Activated CD4-positive, alpha-beta T cell treated with anti-CD3 and anti-CD28 coated beads, Interleukin-2, Interleukin-4, amounts not matched to agents 100 ng/mL and 50 ng/mL, durations not matched to agents 16 hours and 8 hours (primary cell): ENCODE measurements around the gene PSD4.

Experiments
- DNase-seq: peaks from one replicate; pipeline ENCODE4 v3.0.0-alpha.2; 2020; ENCODE audit warnings: low spot score

PSD4 gene

DNA sequence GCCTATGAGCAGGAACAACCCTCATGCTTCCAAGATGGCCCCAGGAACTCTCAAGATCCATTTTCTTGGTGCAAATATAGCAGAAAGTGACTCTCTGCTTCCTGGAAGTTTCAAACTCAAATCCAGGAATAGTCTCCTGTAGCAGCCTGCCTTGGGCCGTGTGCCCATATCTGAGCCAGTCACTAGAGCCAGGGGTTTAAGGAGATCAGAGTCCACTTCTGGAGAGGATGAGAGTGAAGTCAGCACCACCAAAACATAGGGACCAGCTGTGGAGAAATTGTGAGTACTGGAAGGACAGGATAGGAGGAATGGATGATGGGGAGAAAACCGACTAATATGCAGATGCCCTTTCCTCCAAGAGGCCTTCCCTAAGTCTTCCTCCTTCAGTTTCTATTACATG, 33.2 kb downstream of the PSD4 start:
- no peak for DNase-seq

DNA sequence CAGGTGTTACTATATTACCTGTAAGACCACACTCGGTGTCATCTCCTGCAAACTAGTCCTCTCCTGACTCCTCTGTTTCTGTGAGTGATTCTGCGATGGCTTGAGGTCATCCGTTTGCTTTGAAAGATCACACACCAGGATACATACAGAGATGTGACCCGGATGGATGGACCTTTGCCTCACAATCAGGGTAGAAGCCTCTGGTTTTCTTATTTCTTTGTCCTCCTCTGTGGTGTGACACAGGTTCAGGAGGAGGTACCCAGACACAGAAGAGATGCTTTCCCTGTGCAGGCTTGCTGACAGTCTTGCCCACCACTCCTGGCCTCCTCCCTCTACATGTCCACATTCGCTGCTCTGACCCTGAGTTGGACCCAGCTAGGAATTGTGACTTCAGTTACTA, 34.6 kb downstream of the PSD4 start:
- DNase-seq: no peak

DNA sequence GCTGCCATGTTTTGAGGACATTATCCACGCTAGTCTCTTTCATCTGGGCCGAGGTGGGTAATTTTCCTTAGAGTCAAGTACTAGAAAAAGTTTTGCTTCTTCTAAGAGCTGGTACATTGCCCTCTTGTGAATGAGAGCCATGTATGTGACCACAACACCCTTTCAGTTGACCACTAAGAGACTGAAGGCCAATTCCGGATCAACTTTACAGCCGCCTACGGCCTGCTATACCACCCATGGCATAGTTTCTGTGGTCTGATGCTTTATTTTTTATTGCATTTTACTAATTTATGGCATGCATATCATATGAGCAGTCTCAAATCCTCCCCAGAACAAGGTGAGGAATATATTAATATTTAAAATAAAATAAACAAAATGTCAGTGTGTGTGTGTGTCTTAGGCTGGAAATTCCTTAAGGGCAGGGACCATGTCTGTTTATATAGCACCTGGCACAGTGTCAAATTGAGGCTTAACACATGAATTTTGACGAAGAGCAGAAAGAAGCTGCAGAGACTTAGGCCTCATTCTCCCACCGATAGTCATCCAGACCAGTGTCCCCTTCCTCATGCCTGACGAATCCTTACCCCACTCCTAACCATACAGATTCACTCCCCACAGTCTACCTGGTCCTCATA, 35.4 kb downstream of the PSD4 start:
- DNase-seq: no peak

DNA sequence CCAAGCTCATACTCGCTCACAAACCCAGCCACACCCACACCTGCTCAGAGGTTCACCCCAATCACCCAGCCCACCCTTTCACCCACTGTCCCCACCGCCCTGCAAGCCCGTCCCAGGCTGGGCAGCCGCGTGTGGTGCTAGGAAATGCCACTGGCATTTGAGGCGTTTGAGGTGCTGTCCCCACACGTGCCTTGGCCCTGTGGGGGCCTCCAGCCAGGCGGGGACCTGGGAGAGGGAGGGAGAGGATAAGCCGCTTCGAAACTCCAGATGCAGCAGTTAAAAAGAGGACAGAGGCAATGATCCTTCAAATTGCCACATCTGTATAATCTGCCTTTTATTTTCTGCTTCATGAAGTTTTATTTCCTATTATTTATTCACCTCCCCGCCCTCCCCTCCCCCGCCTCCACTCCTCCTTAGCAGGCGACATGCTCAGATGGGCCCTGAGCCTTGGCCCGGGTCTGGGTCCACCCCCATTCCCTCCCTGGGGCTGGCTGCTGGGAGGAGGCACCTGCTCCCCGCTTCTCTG, 35.9 kb downstream of the PSD4 start:
- DNase-seq: no peak

DNA sequence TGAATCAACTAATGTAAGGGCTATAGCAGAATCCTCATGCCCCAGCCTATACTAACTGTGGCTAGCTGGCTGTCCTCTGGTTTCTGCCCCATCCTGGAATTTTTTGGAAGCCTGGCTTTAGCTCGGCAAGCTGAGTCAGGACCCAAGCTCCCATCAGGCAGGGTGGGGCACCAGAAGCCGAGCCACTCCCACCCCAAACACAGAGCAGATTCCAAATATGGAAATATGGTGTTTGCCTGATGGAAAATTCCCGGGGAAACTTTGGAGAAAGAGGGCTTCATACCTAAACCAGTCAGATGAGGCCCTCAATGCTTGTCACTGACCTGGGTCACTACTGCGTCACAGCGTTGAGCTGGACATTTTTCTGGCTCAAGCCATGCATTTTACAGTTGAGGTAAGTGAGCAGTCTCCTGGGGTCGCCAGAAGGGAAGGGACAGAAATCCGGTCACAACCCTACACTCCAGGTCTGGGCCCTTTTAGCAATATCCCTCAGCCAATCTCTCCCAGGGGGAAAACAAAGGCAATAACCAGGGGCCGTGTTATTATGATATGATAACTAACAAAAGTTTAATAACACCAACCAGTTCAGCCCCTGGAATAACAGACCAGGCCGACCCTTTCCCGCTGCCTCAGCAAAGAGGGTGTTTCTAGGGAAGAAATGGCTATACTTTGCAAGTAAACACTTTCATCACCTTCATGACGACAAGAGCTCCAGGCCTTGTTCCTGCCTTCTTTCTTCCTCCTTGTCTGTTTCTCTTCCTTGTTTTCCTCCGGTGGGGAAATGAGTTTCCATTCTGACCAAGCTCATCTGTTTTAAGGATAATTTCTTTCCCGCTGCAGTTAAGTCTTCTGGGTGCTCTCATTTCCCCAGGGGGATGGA, 37.7 kb downstream of the PSD4 start:
- no peak for DNase-seq

DNA sequence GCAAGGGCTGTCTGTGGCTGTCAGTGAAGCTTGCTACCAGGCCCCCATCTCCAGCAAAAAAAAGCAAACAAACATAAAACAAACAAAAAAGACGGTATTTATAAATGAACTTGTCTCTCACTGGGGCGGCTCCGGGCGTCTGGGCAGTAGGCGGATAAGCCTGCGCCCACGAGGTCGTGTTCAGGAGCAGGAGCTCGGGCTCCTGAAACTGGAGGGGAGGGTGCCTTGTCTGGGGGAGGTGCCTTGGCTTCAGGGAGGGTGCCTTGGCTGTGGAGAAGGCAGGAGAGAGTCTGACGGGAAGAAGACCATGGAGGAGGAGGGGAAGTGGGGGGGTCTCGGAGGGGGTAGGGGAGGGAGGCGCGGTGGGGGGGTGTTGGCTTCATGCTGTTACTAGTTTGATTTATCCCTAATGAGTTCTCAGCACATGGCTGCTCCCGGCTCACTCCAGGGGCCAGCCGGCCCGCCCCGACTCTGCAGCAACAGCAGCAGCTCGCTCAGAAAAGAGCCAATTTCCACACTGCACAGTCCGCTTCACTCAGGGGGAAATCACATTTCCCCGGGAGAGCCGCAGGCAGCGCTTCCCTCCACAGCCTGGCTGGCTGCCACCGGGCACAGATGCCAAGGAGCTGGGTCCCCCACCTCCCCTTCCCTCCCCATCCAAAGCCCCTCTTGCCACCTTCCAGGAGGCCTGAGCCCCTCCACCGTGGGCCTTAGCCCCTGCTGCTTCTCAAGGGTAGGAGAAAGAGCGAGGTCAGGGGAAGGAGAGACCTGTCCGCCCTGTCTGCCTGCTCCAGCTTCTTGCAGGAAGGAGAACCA, 38.7 kb downstream of the PSD4 start:
- no peak for DNase-seq

DNA sequence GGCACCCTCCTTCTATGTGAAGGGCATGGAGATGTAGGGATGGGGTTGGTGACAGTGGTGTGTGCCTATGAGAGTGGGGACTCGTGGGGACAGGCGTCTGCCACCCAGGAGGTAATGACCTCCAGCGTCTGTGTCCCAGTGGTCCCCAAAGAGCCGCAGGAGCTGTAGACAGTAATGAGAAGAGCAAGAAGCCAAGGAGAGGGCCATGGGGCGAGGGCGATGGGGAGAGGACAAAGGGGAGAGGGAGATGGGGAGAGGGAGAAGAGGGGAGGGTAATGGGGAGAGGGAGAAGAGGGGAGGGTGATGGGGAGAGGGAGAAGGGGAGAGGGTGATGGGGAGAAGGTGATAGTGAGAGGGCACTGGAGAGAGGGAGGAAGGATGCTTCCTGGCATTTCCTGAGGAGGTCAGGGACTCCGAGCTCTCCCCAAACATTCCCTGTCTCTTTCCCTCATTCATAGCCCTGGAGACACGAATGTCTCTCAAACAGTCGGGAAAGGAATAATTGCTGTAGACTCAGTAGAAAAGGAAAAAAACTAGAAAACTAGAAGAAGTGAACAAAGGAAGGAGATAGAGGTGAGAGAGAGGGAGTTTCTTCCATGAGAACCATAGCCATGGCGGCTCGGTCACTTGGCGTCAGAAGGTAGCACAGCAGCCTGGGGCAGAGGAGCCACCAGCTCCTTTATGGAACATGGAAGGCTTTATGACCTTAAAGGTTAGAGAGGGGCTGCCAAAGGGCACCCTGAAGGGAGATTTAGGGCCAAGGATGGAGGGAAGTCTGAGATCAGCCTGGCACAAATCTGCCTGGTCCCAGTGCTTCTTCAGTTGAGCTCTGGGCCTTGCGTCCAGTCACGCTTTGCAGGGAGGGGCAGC, 39.5 kb downstream of the PSD4 start:
- DNase-seq: no peak

DNA sequence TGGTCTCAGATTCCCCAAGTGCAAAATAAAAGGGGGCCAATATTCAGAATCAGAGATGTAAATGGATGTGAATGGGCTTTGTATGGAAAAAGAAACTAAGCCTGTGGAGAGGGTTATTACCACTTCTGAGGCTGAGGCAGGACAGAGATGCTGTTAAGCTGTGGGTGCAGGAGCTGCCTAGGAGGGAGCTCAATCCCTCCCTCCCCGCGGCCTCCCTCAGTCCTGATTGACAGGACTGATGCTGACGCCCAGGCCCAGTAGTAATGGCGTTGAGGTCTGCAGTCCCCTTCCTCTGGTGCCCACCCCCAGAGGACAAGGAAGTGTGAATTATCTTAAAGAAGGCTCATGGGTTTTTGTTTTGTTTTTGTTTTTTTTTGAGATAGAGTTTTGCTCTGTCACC, 40.4 kb downstream of the PSD4 start:
- no peak for DNase-seq

DNA sequence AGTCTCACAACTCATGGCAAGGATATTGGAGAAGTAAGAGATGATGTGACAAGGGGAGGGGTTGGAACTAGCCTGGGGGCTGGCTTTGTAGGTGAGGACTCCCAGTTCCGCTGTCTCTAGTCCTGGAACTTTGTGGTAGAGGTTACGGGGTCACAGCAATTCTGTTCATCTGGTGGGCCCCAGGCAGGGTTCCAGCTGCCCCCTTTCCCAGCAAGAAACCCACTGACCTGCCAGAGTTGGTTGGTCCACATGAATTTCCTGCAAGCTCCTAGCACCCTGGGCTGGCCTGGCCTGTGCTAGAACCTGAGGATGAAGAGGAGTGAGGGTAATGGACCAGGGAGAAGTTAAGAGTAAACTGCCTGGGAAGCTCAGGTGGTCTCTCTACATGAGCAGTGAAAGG, 41.3 kb downstream of the PSD4 start:
- DNase-seq: no peak

DNA sequence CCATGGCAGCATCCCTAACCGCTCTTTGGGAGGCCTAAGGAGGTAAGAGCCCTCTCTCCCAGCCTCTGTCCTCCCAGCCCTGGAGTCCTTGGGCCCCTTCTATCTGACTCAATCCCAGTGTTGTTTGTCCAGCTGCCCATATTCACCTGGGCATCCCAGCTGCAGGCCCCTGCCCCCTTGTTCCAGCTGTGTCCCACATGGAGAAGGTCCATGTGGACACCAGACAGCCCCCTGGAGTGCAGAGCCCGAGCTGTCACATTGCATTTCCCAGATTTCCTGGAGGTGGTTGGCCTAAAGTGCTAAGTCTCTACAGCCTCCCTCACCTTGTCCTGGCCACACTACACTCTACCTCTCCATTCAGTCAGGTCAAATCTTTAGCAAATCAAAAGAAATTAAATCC, 42.5 kb downstream of the PSD4 start:
- DNase-seq: no peak

DNA sequence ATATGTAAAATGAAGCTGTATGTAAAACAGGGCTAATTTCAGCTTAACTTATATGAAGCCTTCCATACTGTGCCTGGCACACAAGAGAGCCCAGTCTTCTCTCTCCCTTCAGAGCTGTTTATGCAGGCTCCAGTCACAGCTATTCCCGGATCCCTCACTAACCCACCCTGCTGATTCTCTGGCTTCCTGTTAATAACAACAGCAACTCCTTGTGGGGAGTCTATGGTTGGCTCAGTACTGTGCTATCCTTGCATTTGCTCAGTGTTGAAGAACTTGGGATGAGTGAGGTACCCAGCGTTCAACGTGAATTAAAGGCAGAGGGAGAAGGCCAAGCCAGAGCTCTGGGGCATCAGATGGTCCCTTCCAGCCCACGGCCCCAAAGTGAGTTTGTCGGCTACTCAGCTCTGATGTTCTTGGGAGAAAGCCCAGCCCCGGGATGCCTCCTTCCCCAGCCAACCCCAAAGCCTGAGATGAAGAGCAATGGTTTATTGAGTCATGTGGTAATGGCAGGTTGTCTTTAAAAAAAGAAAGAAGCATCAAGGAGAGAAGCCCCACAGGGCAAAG, 43.2 kb downstream of the PSD4 start:
- DNase-seq: no peak

DNA sequence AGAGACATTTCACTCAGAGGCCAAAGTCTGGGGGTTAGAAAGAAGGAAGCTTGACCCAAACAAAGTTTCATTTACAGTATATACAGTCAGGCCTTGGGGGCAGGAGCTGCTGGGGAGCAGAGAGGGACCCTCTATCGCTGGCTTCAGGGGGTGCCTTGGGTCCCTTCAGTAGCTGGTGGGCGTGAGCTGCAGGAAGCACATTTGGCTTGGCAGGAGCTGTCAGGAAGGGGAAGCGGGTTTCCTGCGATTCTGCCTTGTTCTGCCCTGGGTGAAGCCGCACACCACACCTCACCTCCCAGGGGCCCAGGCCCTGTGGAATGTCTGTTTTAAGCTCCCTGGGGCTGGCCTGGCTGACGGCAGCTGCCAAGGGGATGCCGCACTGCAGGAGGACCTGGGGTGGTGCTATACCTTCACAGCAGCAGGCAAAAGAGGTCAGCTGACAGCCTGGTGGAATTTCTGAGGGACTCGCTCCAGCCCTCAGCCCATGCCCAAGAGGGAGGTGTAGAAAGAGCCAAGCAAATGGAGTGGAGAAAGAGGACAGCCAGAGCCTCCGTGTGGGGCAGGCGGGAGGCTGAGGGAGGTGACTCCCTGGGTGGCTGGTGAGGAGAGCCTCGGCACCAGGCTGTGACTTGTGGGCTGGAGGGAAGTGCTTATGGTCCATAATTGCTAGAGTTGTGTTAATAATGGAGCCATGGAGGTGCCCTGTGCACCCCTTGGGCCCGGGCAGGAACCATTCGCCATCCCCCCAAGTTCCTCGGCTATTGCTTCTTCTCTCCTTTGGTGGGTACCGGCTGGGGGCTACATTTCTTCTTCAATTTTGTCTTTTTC, 43.9 kb downstream of the PSD4 start:
- no peak for DNase-seq

DNA sequence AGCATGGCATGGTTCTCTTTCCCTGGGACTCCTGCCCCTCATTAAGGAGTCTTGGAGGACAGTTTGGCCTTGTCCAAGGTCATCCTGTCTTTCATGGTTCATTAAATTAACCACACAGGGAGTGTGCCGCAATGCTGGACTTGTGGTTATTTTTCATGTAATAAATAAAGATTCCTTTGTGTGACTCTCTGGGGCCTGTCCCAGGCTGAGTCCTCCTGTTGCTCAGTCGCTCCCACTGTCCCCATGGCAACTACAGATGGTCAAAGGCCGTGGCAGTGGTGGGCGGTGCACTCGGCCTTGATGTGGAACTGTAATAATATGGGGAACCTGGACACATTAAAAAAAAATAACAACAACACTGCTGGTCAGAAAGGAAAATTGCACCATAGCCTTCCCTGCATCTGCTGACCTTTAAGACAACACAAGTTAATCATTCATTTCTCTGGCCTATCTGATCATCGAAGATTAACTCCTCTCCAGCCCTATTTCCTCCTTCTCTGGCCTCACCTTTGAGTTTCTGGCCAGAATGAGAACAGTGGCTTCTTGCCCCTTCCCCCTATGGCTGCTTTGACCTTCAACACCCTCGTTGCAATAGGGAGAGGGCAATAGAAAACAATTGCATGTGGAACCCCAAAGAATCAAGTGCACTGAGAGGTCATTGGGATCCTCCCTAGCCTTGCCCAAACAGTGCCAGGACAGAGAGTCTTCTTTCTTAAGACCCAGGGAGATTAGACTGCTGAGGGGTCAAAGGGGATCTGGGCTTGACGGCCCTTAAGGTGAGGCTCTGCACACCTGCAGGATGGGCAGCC, 44.7 kb downstream of the PSD4 start:
- DNase-seq: no peak

DNA sequence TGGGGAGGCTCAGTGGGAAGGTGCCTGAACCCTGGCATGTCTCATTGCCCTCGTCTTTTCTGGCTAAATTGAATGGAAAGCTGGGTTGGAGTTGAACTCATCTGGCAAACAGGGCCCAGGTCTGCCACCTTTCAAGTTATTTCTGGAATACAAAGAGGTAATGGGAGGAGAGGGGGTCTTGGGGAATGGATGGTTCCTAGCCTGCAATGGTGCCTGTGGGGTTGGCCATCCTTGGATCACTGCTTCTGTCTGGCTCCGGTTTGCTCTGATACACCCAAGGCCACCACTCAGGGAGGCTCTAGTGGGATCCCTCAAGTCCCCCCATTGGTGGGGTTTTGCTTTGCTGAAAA, 45.3 kb downstream of the PSD4 start:
- DNase-seq: no peak

DNA sequence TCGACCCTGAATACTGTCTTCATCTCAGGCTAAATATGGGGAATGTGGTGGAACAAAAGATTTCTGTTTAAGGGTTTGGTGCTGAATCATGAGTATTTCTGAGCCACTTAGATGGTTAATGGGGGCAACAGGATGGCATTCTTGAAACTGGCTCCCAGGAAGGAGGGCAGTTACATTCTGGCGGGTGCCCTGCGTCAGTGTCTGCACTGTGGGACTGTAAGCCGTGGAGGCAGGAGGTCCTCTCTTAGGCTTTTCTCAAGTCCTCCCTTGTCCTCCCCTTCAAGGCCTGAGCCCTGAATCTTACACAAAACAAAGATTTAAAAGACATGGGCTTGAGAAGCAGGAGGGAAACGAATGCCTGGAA, 45.7 kb downstream of the PSD4 start:
- no peak for DNase-seq

DNA sequence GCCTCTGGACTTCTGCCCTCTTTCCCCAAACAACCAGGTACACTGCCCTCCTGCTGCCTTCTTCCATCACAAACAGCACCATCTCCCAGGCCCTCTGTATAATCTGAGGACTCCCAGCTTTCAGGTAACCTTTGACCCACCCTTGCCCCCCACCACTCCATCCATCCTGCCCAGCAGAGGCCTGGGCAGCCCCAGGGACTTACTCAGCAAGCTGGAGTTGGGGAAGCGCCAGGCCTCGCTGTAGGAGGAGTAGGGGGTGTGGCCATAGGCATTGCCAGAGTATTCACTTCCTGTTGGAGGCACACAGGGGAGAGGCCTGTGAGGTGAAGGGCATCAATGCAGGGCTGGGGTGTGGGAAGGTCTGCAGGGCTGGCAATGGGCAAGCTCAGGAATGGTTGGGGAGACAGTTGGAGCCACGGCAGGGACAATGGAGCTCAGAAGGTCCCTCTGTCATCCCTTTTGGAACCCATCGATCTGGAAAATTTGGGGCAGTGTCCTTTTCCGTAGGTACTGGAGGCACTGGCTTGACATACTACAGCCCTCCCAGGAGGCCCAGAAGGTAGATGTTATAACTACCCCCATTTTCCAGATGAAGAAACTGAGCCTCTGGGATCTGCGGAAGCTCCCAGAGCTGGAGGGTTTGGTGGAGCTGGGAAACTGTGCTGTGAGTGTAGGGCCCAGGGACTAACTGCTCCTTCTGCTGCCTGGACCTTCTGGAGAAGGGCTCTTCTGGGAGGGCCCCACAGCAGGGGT, 46.3 kb downstream of the PSD4 start:
- no peak for DNase-seq

DNA sequence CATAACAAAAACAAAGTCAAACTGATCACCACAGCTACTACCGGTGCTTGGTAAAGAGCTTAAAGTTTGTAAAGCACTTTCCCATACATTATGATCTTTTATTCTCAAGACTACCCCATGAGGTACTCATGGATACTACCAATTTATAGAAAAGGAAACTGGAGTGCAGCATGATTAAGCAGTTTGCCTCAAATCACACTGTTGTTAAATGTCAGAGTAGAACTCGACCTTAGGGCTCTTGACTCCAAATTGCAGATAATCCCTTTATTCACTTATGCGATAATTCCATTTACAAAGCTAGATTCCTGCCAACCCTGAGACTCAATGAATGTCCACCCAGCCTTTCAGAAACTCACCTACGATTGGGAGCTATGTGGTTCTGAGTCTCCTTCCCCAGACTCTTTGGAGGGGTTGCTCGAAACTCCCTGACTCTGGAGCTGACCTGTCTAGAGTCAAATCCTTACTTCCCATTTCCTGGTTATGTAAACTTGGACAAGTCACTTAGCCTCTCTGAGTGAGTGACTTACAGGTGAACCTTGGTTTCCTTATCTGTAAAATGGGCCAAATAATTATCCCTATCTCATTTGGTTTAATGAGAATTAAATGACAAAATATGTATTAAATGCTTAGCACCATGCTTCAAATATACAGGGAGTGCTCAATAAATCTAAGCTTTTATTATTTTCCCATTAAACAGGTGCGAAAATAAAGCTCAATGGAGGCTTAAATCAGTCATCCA, 47.4 kb downstream of the PSD4 start:
- DNase-seq: no peak

DNA sequence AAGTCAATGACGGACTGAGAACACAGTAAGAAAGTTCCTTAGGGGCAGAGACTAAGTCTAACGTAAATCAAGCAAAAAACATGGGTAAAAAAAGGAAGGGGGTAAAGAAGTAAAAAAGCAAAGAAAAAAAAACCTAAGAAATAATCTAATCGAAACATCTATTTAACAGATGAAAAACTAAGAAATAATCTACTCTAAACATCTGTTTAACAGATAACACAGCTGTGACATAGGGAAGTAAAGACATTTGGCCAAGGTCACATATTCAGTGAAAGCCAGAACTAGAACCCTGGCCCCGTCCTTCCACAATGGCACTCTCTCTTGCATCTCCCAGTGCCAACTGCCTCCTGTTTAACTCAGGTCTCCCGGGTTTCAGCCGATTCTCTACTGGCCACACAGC, 48.1 kb downstream of the PSD4 start:
- DNase-seq: no peak
